A549 (cell line): Measurements from ENCODE around the gene MGME1.

ENCODE experiments used
- EP300 ChIP-seq, 2 experiments: fragments of >200 bp; sonication (Bioruptor Twin); formaldehyde crosslinking; IDR thresholded peaks; 2 replicates in 1 of 2; 3 replicates in 1 of 2; pipeline ENCODE4 v1.6.1; 2016 to 2017
- RNF2 ChIP-seq: fragments of 200-600 bp; sonication (generic); IDR thresholded peaks from 2 replicates; pipeline ENCODE4 v1.6.1; 2016; ENCODE audit warnings: low read depth, mild to moderate bottlenecking, antibody characterized with exemption, moderate library complexity, borderline replicate concordance

GRCh38 chr20:17944854-17945474 lies 23.9 kb upstream of the MGME1 start:
- no peak for TF ChIP-seq RNF2
- TF ChIP-seq EP300 (IDR thresholded peaks at IDR 0.05): no peak
